ENCODE data around the gene TDP1. TPM values are rescaled to one million over a fixed set of nuclear protein-coding genes. Genes with fewer than 3 reads are reported as not detected.
"Not testable (repeated sequence)": the region's sequence is repeated elsewhere in the genome, so short reads cannot be mapped to it uniquely, and the experiment has no call there.

Gene TDP1
- total RNA-seq, 1 donor from 2014 or later: 54.7 TPM

GRCh38 chr14:90019824-90020523, 64.2 kb downstream of the TDP1 start:
- no peak for ATAC-seq (ENCODE audit: low read depth)
- no peak overlapping the region for H3K4me3 Mint-ChIP-seq
- no peak for TF ChIP-seq CTCF (IDR thresholded peaks at IDR 0.05)

DNA sequence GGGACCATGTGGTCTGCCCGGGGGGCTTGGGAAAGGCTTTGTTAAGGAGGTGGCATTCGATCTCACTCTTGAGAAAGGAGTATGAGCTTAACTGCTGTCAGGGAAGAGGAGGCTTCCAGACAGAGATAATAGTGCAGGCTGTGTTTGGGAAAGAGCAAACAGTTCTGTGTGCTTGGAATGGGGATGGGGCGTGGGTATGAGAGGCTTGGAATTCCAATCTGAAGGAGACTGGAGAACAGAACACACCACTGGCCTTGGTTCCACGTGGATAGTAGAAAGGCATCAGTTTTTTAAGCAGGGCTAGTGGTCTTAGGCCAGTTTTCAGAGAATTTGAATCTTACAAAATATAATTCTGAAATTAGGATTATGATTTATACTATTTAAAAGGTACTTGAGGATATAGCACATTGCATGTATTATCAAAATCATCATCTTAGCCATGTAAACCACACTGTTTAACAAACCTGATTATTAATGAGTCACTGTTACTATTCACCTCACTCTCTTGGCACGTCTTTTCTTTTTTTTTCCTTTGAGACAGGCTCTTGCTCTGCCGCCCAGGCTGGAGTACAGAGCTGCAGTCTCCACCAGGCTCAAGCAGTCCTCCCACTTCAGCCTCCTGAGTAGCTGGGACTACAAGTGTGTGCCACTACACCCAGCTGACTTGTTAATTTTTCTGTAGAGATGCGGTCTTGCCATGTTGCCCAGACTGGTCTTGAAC, 67.6 kb downstream of the TDP1 start:
- no peak for TF ChIP-seq CTCF (IDR thresholded peaks at IDR 0.05)
- Mint-ChIP-seq H3K27me3 (no peaks in the 10 kb centered on the region), H3K9me3 (peaks cover 4% of the 10 kb centered on the region), H3K4me1 (no peaks in the 10 kb centered on the region), H3K27ac (no peak overlapping the region), H3K4me3 (no peak overlapping the region), H3K36me3 (ENCODE audit: low read depth) (peaks cover 77% of the 10 kb centered on the region)
- intact Hi-C loops (cut with micrococcal nuclease): no loop called here
- ChIA-PET POLR2A (no interaction called here), CTCF (no interaction called here)
- ATAC-seq (ENCODE audit: low read depth) (no peak), DNase-seq (no peak)

More at GRCh38 chr14:90019824-90020523, 64.2 kb downstream of the TDP1 start:
- no peaks in the 10 kb centered on the region for H3K9me3 Mint-ChIP-seq
- POLR2A ChIA-PET: no interaction called here
- H3K4me1 Mint-ChIP-seq: no peaks in the 10 kb centered on the region
- no peak for DNase-seq
- H3K27ac Mint-ChIP-seq: no peak overlapping the region
- intact Hi-C loops (cut with micrococcal nuclease): no loop called here
- peaks cover 81% of the 10 kb centered on the region for H3K36me3 Mint-ChIP-seq (ENCODE audit: low read depth)
- H3K27me3 Mint-ChIP-seq: no peaks in the 10 kb centered on the region
- CTCF ChIA-PET: no interaction called here

DNA sequence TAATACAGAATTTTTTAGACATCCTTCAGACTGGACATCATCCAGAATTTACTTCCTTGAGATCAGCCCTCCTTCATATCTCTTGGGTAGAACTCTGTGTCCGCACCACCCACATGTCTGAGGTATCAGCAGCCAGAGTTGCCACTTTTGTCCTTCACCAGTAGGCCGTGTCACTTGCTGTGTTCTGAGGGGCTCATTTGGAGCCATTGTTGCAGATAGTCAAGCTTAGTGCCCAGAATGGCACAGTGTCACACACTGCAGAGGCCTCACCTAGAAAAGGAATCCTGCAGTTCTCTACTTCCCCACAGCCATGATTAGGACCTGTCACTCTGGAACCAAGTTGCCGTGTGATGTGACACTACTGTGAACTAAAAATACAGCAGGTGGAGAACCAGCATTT, 69.2 kb downstream of the TDP1 start:
- Mint-ChIP-seq H3K9me3 (peaks cover 4% of the 10 kb centered on the region), H3K27ac (no peak overlapping the region), H3K4me1 (no peaks in the 10 kb centered on the region), H3K4me3 (no peak overlapping the region), H3K36me3 (ENCODE audit: low read depth) (peaks cover 72% of the 10 kb centered on the region), H3K27me3 (no peaks in the 10 kb centered on the region)
- TF ChIP-seq CTCF (IDR thresholded peaks at IDR 0.05): no peak
- no peak for DNase-seq
- intact Hi-C loops (cut with micrococcal nuclease): no loop called here
- ChIA-PET CTCF (no interaction called here), POLR2A (no interaction called here)
- ATAC-seq (ENCODE audit: low read depth): no peak

- not testable (repeated sequence) for H3K27me3 Mint-ChIP-seq, H3K4me3 Mint-ChIP-seq, H3K27ac Mint-ChIP-seq
Measured at GRCh38 chr14:90026608-90027007, 70.9 kb downstream of the TDP1 start.

DNA sequence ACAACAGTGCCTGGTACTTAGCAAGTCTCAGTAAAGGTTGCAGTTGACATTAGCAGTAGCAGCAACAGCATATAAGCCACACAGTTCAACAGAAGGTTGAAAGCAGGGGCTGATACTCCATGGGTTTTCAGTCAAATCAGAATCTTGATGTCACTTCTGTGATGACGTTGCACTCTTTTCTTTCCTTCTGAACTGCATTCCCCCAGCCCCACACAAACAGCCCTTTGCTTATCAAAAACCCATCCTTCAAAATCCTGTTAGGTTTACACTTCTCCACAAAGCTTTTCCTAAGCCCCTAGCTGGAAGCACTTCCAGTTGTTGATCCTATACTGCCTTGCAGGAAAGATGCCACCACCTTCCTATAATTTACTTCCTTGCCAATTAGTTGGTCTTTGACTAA, 72.1 kb downstream of the TDP1 start:
- ATAC-seq (ENCODE audit: low read depth): no peak
- H3K4me1 Mint-ChIP-seq: no peaks in the 10 kb centered on the region

More at GRCh38 chr14:90026608-90027007, 70.9 kb downstream of the TDP1 start:
- POLR2A ChIA-PET; DNase-seq; H3K9me3 Mint-ChIP-seq; intact Hi-C loops (cut with micrococcal nuclease); H3K4me1 Mint-ChIP-seq; ATAC-seq (ENCODE audit: low read depth); CTCF ChIA-PET: not testable (repeated sequence)
- H3K36me3 Mint-ChIP-seq (ENCODE audit: low read depth): peaks cover 69% of the 10 kb centered on the region

More for the DNA sequence above, 72.1 kb downstream of the TDP1 start:
- no peak for DNase-seq
- CTCF ChIA-PET: no interaction called here
- no peaks in the 10 kb centered on the region for H3K27me3 Mint-ChIP-seq
- no peak overlapping the region for H3K4me3 Mint-ChIP-seq
- no peak for TF ChIP-seq CTCF (IDR thresholded peaks at IDR 0.05)
- POLR2A ChIA-PET: no interaction called here
- no peak overlapping the region for H3K27ac Mint-ChIP-seq
- H3K9me3 Mint-ChIP-seq: peaks cover 4% of the 10 kb centered on the region
- peaks cover 69% of the 10 kb centered on the region for H3K36me3 Mint-ChIP-seq (ENCODE audit: low read depth)
- intact Hi-C loops (cut with micrococcal nuclease): no loop called here

All from activated B cell treated with CpG ODN at 0.5 μM for 24 hours (primary cell).